GM19397 (cell line): Measurements from ENCODE around the gene KBTBD13.
"Not testable (repeated sequence)": the region's sequence is repeated elsewhere in the genome, so short reads cannot be mapped to it uniquely, and the experiment has no call there.

Experiments
- ATAC-seq: cut with Tn5 transposase; IDR thresholded peaks from one replicate; pipeline ENCODE4 v1.9.1; 2021; ENCODE audit warnings: mild to moderate bottlenecking, moderate library complexity; ENCODE audit not compliant: unreplicated experiment

Gene KBTBD13

GRCh38 chr15:65087411-65087810 is 10.9 kb downstream of the KBTBD13 start:
- no peak for ATAC-seq

- ATAC-seq, result no peak
Observed at GRCh38 chr15:65087873-65088642, 11.5 kb downstream of the KBTBD13 start.

DNA sequence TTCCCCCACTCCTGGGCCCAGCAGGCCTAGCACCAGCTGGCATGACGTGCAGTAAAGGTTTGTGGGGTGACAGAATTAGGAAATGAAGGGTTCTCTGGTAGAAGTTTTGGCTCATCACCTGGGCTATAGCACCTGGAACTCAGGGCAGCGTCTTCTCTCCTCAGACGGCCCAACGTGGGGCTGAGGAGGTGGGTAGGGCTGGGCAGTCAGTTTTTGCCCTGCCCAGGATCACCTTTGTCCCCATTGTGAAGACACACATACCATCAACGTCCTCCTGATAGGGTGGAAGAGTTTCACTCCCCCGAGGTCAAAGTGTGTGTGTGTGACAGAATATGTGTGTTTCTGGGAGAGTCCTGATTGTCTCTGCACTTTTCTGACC is 12.1 kb downstream of the KBTBD13 start:
- no peak for ATAC-seq

GRCh38 chr15:65089206-65089824 is 12.8 kb downstream of the KBTBD13 start:
- ATAC-seq, result no peak

GRCh38 chr15:65091946-65092770 is 15.6 kb downstream of the KBTBD13 start:
- no peak for ATAC-seq

DNA sequence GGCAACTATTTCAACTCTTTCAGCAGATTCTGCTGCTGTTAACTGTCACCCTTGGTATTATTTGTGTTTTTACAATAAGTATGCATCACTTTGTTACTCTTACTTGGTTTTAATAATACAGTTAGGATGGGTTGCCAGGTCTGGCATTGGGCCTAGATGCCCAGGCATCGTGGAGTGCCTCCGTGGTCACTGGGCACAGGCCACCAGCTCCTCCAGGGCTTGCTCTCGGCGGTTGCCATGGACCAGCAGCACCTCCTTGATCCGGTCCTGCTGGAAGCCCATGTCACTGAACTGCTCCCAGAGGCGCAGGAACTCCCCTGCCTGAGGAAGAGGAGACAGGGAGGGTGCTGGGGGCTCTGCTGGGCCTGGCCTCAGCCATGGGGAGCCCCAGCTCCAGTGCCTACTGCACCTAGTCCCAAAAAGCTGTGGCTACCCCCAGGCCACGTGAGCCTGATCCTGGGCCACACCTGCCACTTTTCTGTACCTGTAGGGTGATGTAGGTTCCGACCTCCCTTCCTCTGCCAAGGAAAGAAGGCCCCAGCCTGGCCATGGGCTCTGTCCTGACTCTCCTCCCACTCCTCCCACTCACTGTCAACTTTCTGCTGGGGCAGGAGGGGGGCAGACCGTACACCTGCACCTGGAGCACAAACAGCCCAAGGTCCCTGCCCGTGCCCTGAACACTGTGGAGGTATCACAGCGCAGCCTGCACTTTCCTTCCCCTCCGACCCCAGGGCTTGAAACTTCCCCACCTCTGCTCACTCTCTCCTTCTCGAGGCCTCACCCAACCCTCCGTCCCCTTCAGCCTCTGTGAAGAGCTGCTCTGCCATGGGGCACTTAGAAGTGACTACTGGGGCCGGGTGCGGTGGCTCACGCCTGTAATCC is 16.6 kb downstream of the KBTBD13 start:
- ATAC-seq, result no peak

GRCh38 chr15:65093793-65094170 is 17.2 kb downstream of the KBTBD13 start:
- ATAC-seq, result not testable (repeated sequence)

DNA sequence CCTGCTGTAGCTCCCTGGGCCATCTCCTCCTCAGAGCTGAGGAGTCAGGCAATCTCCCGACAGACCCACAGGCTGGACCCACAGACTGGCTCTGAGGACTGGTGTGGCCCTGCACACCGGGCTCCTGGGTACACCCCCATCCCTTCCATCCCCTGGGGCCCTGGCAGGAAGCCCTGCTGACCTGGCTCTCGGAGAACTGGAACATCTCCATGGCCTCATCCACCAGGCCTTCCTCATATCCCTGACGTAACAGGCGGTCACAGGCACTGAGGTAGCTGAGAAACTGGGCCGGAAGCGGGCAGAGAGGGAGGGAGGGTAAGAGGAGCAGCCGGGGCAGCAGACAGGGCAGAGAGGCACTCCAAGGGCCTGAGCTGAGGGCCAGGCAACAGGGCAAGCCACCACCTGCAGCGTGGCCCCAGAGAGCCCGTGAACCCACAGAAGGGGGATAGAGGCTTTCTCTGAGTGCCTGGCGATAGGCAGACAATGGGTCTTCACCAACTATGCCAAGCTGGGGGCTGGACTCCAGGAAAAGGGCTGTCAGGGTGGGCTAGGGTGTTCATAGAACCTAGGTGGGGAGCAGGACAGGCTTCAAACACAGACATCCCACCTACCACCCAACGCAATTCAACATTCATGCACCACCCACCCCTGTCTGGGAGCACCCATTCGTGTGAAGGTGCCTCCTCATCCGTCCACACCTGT is 17.9 kb downstream of the KBTBD13 start:
- ATAC-seq, result no peak

DNA sequence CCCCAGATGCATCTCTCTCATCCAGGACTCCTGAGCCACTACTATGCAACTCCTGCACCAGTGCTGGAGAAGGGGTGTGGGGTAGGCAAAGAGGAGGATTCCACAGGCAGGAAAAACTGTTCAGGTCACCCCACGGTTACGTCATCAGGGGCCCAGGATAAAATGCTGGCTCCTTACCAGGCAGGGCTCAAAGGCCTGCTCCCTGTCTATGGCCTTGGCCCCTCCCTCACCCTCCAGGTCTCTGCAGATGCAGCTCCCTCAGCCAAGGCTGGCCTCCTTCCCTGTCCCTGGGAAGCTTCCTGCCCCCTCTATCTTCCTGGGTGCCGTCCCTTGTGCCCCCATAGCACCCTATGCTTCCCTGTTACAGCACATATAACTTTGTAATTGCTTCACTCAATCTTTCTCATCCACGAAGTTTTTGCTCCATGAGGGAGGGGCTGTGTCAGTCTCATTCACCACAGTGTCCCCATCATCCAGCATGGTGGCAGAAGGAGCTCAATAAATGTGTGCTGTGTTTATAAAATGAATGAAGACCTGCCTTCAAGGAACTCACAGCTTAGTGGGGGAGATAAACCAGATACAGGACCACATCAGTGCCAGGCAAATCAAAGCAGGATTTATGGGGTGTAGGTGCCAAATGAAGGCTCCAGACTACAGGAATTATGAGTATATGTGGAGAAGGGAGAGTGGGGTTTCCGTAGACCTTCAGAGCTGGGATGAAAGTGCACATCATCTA is 18.6 kb downstream of the KBTBD13 start:
- ATAC-seq, result no peak

- no peak for ATAC-seq
Observed at GRCh38 chr15:65095747-65096104, 19.2 kb downstream of the KBTBD13 start.

- ATAC-seq, result no peak
Observed at GRCh38 chr15:65096481-65097385, 20.2 kb downstream of the KBTBD13 start.

GRCh38 chr15:65097651-65098263 is 21.2 kb downstream of the KBTBD13 start:
- no peak for ATAC-seq

- no peak for ATAC-seq
Observed at GRCh38 chr15:65099336-65099735, 22.8 kb downstream of the KBTBD13 start.

DNA sequence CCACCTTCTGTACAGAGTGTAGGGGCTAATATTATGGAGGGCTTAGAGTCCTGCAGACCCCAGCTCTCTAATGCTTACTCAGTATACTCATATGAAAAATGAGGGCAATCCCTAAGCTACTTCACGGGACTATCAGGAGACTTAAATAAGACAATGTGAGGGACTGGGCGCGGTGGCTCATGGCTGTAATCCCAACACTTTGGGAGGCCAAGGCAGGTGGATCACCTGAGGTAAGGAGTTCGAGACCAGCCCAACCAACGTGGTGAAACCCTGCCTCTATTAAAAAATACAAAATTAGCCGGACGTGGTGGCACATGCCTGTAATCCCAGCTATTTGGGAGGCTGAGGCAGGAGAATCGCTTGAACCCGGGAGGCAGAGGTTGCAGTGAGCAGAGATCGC is 23.3 kb downstream of the KBTBD13 start:
- not testable (repeated sequence) for ATAC-seq

GRCh38 chr15:65100442-65100841 is 23.9 kb downstream of the KBTBD13 start:
- no peak for ATAC-seq

DNA sequence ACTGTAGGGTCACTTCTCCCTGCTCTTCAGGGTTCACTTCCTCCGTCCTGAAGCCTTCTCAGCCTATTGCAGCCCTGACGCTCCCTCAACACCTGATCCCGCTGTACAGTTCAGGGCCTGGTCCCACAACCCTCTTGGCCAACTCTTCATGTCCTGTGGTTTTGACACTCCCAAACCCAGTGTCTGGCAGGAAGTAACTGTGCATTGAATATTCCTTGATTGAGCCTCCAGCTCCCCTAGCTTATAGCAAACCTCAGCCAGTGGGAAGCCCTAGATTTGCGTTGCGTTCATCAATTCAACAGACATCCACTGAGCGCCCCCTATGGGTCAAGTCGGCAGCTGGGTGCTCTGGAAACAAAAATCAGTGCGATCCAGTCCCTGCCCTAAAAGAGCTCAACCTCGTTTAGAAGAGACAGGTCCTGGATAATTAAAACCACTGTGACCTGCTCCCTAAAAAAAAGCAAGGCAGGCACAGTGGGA is 24.9 kb downstream of the KBTBD13 start:
- no peak for ATAC-seq

- no peak for ATAC-seq
Observed at GRCh38 chr15:65101891-65102708, 25.6 kb downstream of the KBTBD13 start.
